ENCODE results near the gene CDON. TPM values are rescaled to one million over a fixed set of nuclear protein-coding genes. Genes with fewer than 3 reads are reported as not detected.
A peak's percentile ranks its signal among the peaks of the same experiment; 100 is the strongest.

The CDON gene
- total and polyA plus RNA-seq, 2 donors (not counting 1 experiment from before 2014, with no cell fraction given) = 10.7 TPM

GRCh38 chr11:126102436-126102981 lies 39.8 kb upstream of the CDON start:
- H3K36me3 ChIP-seq (ENCODE audit: control insufficient read depth, insufficient read depth, low read length) = no peaks in the 10 kb centered on the region
- no peaks in the 10 kb centered on the region for H3K79me2 ChIP-seq (ENCODE audit: control insufficient read depth, insufficient read depth, low read length)
- H3K27me3 ChIP-seq (ENCODE audit: control insufficient read depth, insufficient read depth, low read length) = peaks cover 14% of the 10 kb centered on the region
- no peak overlapping the region for H3K4me2 ChIP-seq (ENCODE audit: extremely low read depth, insufficient read depth, low read length)
- TF ChIP-seq CTCF (conservative IDR thresholded peaks at IDR 0.05 in 1 of 2, IDR thresholded peaks at IDR 0.05 in 1 of 2; ENCODE audit: low read depth in 1 of 2, low read length in 2 of 2) = no peak
- no peak for TF ChIP-seq EZH2 (IDR thresholded peaks at IDR 0.05; ENCODE audit: low read length, missing control alignments)
- no peaks in the 10 kb centered on the region for H3K4me1 ChIP-seq (ENCODE audit: control insufficient read depth, extremely low read depth, insufficient read depth, low read length)
- H2AFZ ChIP-seq (ENCODE audit: low read length) = no peak overlapping the region
- no peaks in the 10 kb centered on the region for H4K20me1 ChIP-seq (ENCODE audit: control insufficient read depth, extremely low read depth, insufficient read depth, low read length)
- DNase-seq (ENCODE audit: low read depth in 2 of 2) = peak; percentile 30 to 67
- H3K9me3 ChIP-seq (ENCODE audit: control insufficient read depth, insufficient read depth, low read depth, low read length) = no peaks in the 10 kb centered on the region
- no peak overlapping the region for H3K27ac ChIP-seq (ENCODE audit: insufficient read depth, low read length)
- H3K4me3 ChIP-seq (replicated peaks in 1 of 4; ENCODE audit: control extremely low read depth in 1 of 4, insufficient read depth in 1 of 4, low read depth in 3 of 4, low read length in 4 of 4) = no peak overlapping the region
- no peak overlapping the region for H3K9ac ChIP-seq (ENCODE audit: insufficient read depth, low read length)

GRCh38 chr11:126101930-126102283 lies 39.2 kb upstream of the CDON start:
- H3K27me3 ChIP-seq (ENCODE audit: control insufficient read depth, insufficient read depth, low read length) = peaks cover 14% of the 10 kb centered on the region
- no peak overlapping the region for H3K4me3 ChIP-seq (replicated peaks in 1 of 4; ENCODE audit: control extremely low read depth in 1 of 4, insufficient read depth in 1 of 4, low read depth in 3 of 4, low read length in 4 of 4)
- no peak overlapping the region for H3K9ac ChIP-seq (ENCODE audit: insufficient read depth, low read length)
- no peaks in the 10 kb centered on the region for H3K36me3 ChIP-seq (ENCODE audit: control insufficient read depth, insufficient read depth, low read length)
- H4K20me1 ChIP-seq (ENCODE audit: control insufficient read depth, extremely low read depth, insufficient read depth, low read length) = no peaks in the 10 kb centered on the region
- no peak for DNase-seq (ENCODE audit: low read depth in 2 of 2)
- no peak overlapping the region for H2AFZ ChIP-seq (ENCODE audit: low read length)
- no peaks in the 10 kb centered on the region for H3K9me3 ChIP-seq (ENCODE audit: control insufficient read depth, insufficient read depth, low read depth, low read length)
- no peaks in the 10 kb centered on the region for H3K4me1 ChIP-seq (ENCODE audit: control insufficient read depth, extremely low read depth, insufficient read depth, low read length)
- no peak overlapping the region for H3K27ac ChIP-seq (ENCODE audit: insufficient read depth, low read length)
- TF ChIP-seq CTCF (conservative IDR thresholded peaks at IDR 0.05 in 1 of 2, IDR thresholded peaks at IDR 0.05 in 1 of 2; ENCODE audit: low read depth in 1 of 2, low read length in 2 of 2) (no peak), EZH2 (IDR thresholded peaks at IDR 0.05; ENCODE audit: low read length, missing control alignments) (no peak)
- H3K79me2 ChIP-seq (ENCODE audit: control insufficient read depth, insufficient read depth, low read length) = no peaks in the 10 kb centered on the region
- no peak overlapping the region for H3K4me2 ChIP-seq (ENCODE audit: extremely low read depth, insufficient read depth, low read length)

- Histone ChIP-seq H2AFZ (ENCODE audit: low read length) (no peak overlapping the region), H3K79me2 (ENCODE audit: control insufficient read depth, insufficient read depth, low read length) (no peaks in the 10 kb centered on the region), H3K9me3 (ENCODE audit: control insufficient read depth, insufficient read depth, low read depth, low read length) (no peaks in the 10 kb centered on the region), H3K9ac (ENCODE audit: insufficient read depth, low read length) (no peak overlapping the region), H3K36me3 (ENCODE audit: control insufficient read depth, insufficient read depth, low read length) (no peaks in the 10 kb centered on the region), H3K4me2 (ENCODE audit: extremely low read depth, insufficient read depth, low read length) (no peak overlapping the region), H3K27ac (ENCODE audit: insufficient read depth, low read length) (no peak overlapping the region), H3K4me3 (replicated peaks in 1 of 4; ENCODE audit: control extremely low read depth in 1 of 4, insufficient read depth in 1 of 4, low read depth in 3 of 4, low read length in 4 of 4) (no peak overlapping the region), H3K4me1 (ENCODE audit: control insufficient read depth, extremely low read depth, insufficient read depth, low read length) (no peaks in the 10 kb centered on the region), H4K20me1 (ENCODE audit: control insufficient read depth, extremely low read depth, insufficient read depth, low read length) (no peaks in the 10 kb centered on the region), H3K27me3 (ENCODE audit: control insufficient read depth, insufficient read depth, low read length) (peaks cover 14% of the 10 kb centered on the region)
- DNase-seq (ENCODE audit: low read depth in 2 of 2) = no peak
- TF ChIP-seq EZH2 (IDR thresholded peaks at IDR 0.05; ENCODE audit: low read length, missing control alignments) (no peak), CTCF (conservative IDR thresholded peaks at IDR 0.05 in 1 of 2, IDR thresholded peaks at IDR 0.05 in 1 of 2; ENCODE audit: low read depth in 1 of 2, low read length in 2 of 2) (no peak)
Observed at GRCh38 chr11:126101251-126101929, 38.7 kb upstream of the CDON start.
